K562 (cell line): Measurements from ENCODE around the gene AFAP1. TPM values are rescaled to one million over a fixed set of nuclear protein-coding genes. Genes with fewer than 3 reads are reported as not detected.
A peak's percentile ranks its signal among the peaks of the same experiment; 100 is the strongest.

Source experiments
- ATAC-seq: fragments of 200-7000 bp; cut with Tn5 transposase; 3 replicates; pipeline ENCODE4 v1.9.1; 2020; ENCODE audit warnings: moderate library complexity
- BruUV-seq: library from RNA; stranded (reverse); fragments of 400-500 nt; replicated peaks from 2 replicates; lab custom pipeline; 2021; lab: Mats Ljungman, UMichigan
- CTCF ChIA-PET: fragments of 300-600 bp; formaldehyde crosslinking; extraction: SDS; loops from one replicate; lab custom pipeline; 2021; ENCODE audit warnings: low intra/inter-chr PET ratio; lab: Yijun Ruan, JAX
- POLR2A ChIA-PET: fragments of 300-600, 350-650 bp; sonication (Branson Sonifier 250); formaldehyde crosslinking; extraction: SDS; loops from one replicate; lab custom pipeline; 2021; ENCODE audit warnings: antibody characterized with exemption, inconsistent platforms; lab: Yijun Ruan, JAX
- DNase-seq, 4 experiments: peaks; one replicate each; pipeline versions ENCODE4 v3.0.0 to v3.0.0-alpha.2; 2011 to 2018; ENCODE audit warnings: low spot score in 3 of 4, mixed read lengths in 3 of 4; ENCODE audit errors: extremely low read depth in 1 of 4
- FAIRE-seq: peaks from 2 replicates; lab custom pipeline; 2011; peaks lifted over from hg19 to GRCh38; lab: Jason Lieb, UNC
- H2AFZ ChIP-seq: 2 replicates; pipeline ENCODE4 v1.6.0; 2011; ENCODE audit warnings: low read depth, low read length, control low read depth, inconsistent platforms
- H3K27ac ChIP-seq: fragments of 200-600 bp; 3 replicates; pipeline ENCODE4 v1.8.0; 2011; ENCODE audit warnings: low read depth, mild to moderate bottlenecking, control low read depth, inconsistent platforms, low read length, moderate library complexity, mixed read lengths; ENCODE audit errors: extremely low read depth
- H3K27me3 ChIP-seq, 2 experiments: fragments of 300-600 bp in 1 of 2; 2 replicates in 1 of 2; 3 replicates in 1 of 2; pipeline versions ENCODE4 v1.6.0 to v1.8.0; 2011; ENCODE audit warnings: inconsistent platforms in 2 of 2, low read length in 2 of 2, mild to moderate bottlenecking in 1 of 2, mixed read lengths in 1 of 2, moderate library complexity in 1 of 2; ENCODE audit not compliant: control insufficient read depth in 2 of 2, insufficient read depth in 2 of 2
- H3K36me3 ChIP-seq: fragments of 300-600 bp; 3 replicates; pipeline ENCODE4 v1.8.0; 2011; ENCODE audit warnings: mild to moderate bottlenecking, low read length, inconsistent platforms; ENCODE audit not compliant: control insufficient read depth, insufficient read depth
- H3K4me1 ChIP-seq, 2 experiments: fragments of 200-600 bp in 1 of 2; replicated peaks in 1 of 2; 2 replicates in 1 of 2; 3 replicates in 1 of 2; pipeline versions ENCODE4 v1.5.1 to v1.8.0; 2011; ENCODE audit warnings: inconsistent platforms in 2 of 2, low read length in 2 of 2, mild to moderate bottlenecking in 1 of 2, mixed read lengths in 1 of 2, moderate library complexity in 1 of 2; ENCODE audit not compliant: control insufficient read depth in 2 of 2, insufficient read depth in 2 of 2
- H3K4me2 ChIP-seq: 2 replicates; pipeline ENCODE4 v1.6.1; 2011; ENCODE audit warnings: low read length, control low read depth, inconsistent platforms, mixed read lengths; ENCODE audit not compliant: insufficient read depth
- H3K4me3 ChIP-seq: fragments of 200-600 bp; sonication (generic), shearing (Covaris generic); 2 replicates; pipeline ENCODE4 v1.5.1; 2016; ENCODE audit warnings: control low read depth, inconsistent platforms
- H3K79me2 ChIP-seq: fragments of 200-600 bp; 3 replicates; pipeline ENCODE4 v1.8.0; 2011; ENCODE audit warnings: low read length, inconsistent platforms; ENCODE audit not compliant: control insufficient read depth, insufficient read depth
- H3K9ac ChIP-seq, 2 experiments: 2 replicates each; pipeline versions ENCODE4 v1.6.0 to v1.6.1; 2011; ENCODE audit warnings: low read depth in 2 of 2, low read length in 2 of 2, control low read depth in 1 of 2, inconsistent platforms in 1 of 2, mild to moderate bottlenecking in 1 of 2, mixed read lengths in 1 of 2; ENCODE audit not compliant: insufficient read depth in 1 of 2
- H3K9me1 ChIP-seq: one replicate; pipeline ENCODE4 v1.6.0; 2011; ENCODE audit warnings: inconsistent platforms, mild to moderate bottlenecking, low read length, moderate library complexity; ENCODE audit not compliant: control insufficient read depth, insufficient read depth
- H3K9me3 ChIP-seq: replicated peaks from 2 replicates; pipeline ENCODE4 v1.5.1; 2011; ENCODE audit warnings: low read depth, low read length, inconsistent platforms; ENCODE audit not compliant: control insufficient read depth, insufficient read depth
- H4K20me1 ChIP-seq: replicated peaks from 2 replicates; pipeline ENCODE4 v1.6.1; 2011; ENCODE audit warnings: low read length, inconsistent platforms, mixed read lengths; ENCODE audit not compliant: control insufficient read depth, insufficient read depth
- BRD9 ChIP-seq: fragments of 450-650 bp; IDR thresholded peaks from 2 replicates; pipeline ENCODE4 v1.6.1; 2018; ENCODE audit warnings: low read depth; ENCODE audit not compliant: partially characterized antibody
- CHAMP1 ChIP-seq: fragments of 450-650 bp; IDR thresholded peaks from 2 replicates; pipeline ENCODE4 v1.6.1; 2016; ENCODE audit warnings: mild to moderate bottlenecking
- FOS ChIP-seq: IDR thresholded peaks from 3 replicates; pipeline ENCODE4 v1.6.1; 2011; ENCODE audit not compliant: insufficient read length; ENCODE audit errors: extremely low read depth
- FOSL1 ChIP-seq: fragments of 200-800 bp; sonication (Bioruptor generic); conservative IDR thresholded peaks from 2 replicates; pipeline ENCODE4 v1.6.1; 2016; ENCODE audit warnings: missing genetic modification characterization, missing compliant biosample characterization
- GTF2E2 ChIP-seq: fragments of 200-800 bp; sonication (Bioruptor generic); IDR thresholded peaks from 2 replicates; pipeline ENCODE4 v1.6.1; 2016; ENCODE audit warnings: missing genetic modification characterization, missing compliant biosample characterization
- JUND ChIP-seq, 2 experiments: IDR thresholded peaks; 2 replicates in 1 of 2; 3 replicates in 1 of 2; pipeline ENCODE4 v1.6.1; 2011; ENCODE audit warnings: borderline replicate concordance in 2 of 2, low read depth in 2 of 2, low read length in 2 of 2, improper control_type of control experiment in 1 of 2, missing biosample characterization in 1 of 2, missing genetic modification characterization in 1 of 2, missing genetic modification reagents in 1 of 2
- NCOR1 ChIP-seq: fragments of 450-650 bp; IDR thresholded peaks from 2 replicates; pipeline ENCODE4 v1.6.1; 2016; ENCODE audit warnings: mild to moderate bottlenecking, moderate library complexity
- POLR2G ChIP-seq: fragments of 200-400 bp; formaldehyde crosslinking; IDR thresholded peaks from 2 replicates; pipeline ENCODE4 v1.6.1; 2017; ENCODE audit warnings: low read depth, mild to moderate bottlenecking, antibody characterized with exemption, low read length, moderate library complexity
- TBL1XR1 ChIP-seq, 2 experiments: IDR thresholded peaks; 2 replicates each; pipeline ENCODE4 v1.6.1; 2012; ENCODE audit warnings: improper control_type of control experiment in 2 of 2, low read length in 2 of 2, mild to moderate bottlenecking in 1 of 2
- ZBTB7A ChIP-seq: IDR thresholded peaks from 2 replicates; pipeline ENCODE4 v1.6.1; 2011; ENCODE audit warnings: low read depth, mild to moderate bottlenecking, low read length, moderate library complexity, borderline replicate concordance; ENCODE audit not compliant: control insufficient read depth
- ZNF197 ChIP-seq: fragments of 200-800 bp; sonication (Bioruptor generic); IDR thresholded peaks from 2 replicates; pipeline ENCODE4 v1.6.1; 2016; ENCODE audit warnings: low read depth, missing genetic modification characterization, missing compliant biosample characterization
- ZNF609 ChIP-seq: sonication (generic); formaldehyde crosslinking; IDR thresholded peaks from 2 replicates; pipeline ENCODE4 v1.8.1; 2023; ENCODE audit warnings: missing genetic modification reagents, mild to moderate bottlenecking, borderline replicate concordance
- ZNF696 ChIP-seq: fragments of 250-450 bp; sonication (Bioruptor Pico); conservative IDR thresholded peaks from 2 replicates; pipeline ENCODE4 v1.4.0; 2020; ENCODE audit warnings: mild to moderate bottlenecking, moderate library complexity
- WGBS: fragments of 100-300 bp; shearing (Covaris generic); methylation state at CpG from one replicate; pipeline ENCODE4 v1.1.6; 2016; ENCODE audit warnings: low coverage, mixed read lengths; ENCODE audit not compliant: insufficient coverage; ENCODE audit errors: missing lambda C conversion rate; 5-methylcytosine and 5-hydroxymethylcytosine counted together
- in situ Hi-C: fragments of 300-500 bp; cut with MboI; formaldehyde crosslinking; loops from 4 replicates; pipeline ENCODE4 v1.15.0; 2018; ENCODE audit warnings: inconsistent platforms, mixed read lengths
- intact Hi-C: fragments of 100-400 bp; cut with micrococcal nuclease; formaldehyde crosslinking; loops from 2 replicates; pipeline ENCODE4 v1.14.2; 2022
- polyA plus RNA-seq, 8 experiments: library from polyadenylated mRNA; depleted of rRNA in 4 of 8; stranded (reverse) in 5 of 8; unstranded in 3 of 8; fragments of >200 nt; fragmentation: Nextera tagmentation in 2 of 8; fragmentation: Illumina TruSeq in 1 of 8; extraction: Ambion mirVana in 2 of 8; extraction: Trizol in 1 of 8; gene quantifications; 2 replicates each; pipeline versions ENCODE4 v1.2.1 to v1.2.3, GENCODE V29; 2011 to 2014; ENCODE audit warnings: inconsistent platforms in 1 of 8, missing spikeins in 1 of 8
- total RNA-seq, 7 experiments: library from RNA; depleted of rRNA in 6 of 7; stranded (reverse); fragments of >200 nt in 6 of 7; fragmentation: Illumina TruSeq in 2 of 7; extraction: Trizol in 2 of 7; gene quantifications; 2 replicates each; pipeline versions ENCODE4 v1.2.1 to v1.2.3, GENCODE V29; 2011 to 2021; ENCODE audit warnings: low replicate concordance in 1 of 7

AFAP1 gene
- total and polyA plus RNA-seq, 9 of the 15 experiments (the other 6 are each of a cell fraction or from before 2014, with no cell fraction given) = 0.07 to 0.42 (median 0.12) TPM; not detected in 1

GRCh38 chr4:7831330-7831729, 108.3 kb downstream of the AFAP1 start (continued):
- TF ChIP-seq BRD9 = no peak
- TF ChIP-seq TBL1XR1 (IDR thresholded peaks at IDR 0.05; ENCODE audit: low read length in 2 of 2) = 0 out of 4 replicates have a peak, but pooled peaks of 1 of the 2 experiments have one; percentile 44
- TF ChIP-seq JUND (IDR thresholded peaks at IDR 0.05; ENCODE audit: borderline replicate concordance, low read depth, low read length) = peak; percentile 53; the same call in 1 of the 2 replicates
- peak; percentile 70; the same call in 2 of the 3 replicates for TF ChIP-seq JUND (tag; IDR thresholded peaks at IDR 0.05; ENCODE audit: borderline replicate concordance, low read depth, low read length)
- no peak; the same call in 1 of the 2 replicates for TF ChIP-seq NCOR1
- TF ChIP-seq FOS = no peak
- peak; percentile 50 for TF ChIP-seq FOSL1

GRCh38 chr4:7830747-7831146, 108.9 kb downstream of the AFAP1 start:
- Histone ChIP-seq H2AFZ (no peak overlapping the region), H3K9ac (no peak overlapping the region), H3K4me1 (peaks cover 0 to 21% of the 10 kb centered on the region in 2 experiments; a peak in 3 of 5 replicates), H3K4me3 (no peak overlapping the region), H3K27ac (no peak overlapping the region), H3K9me1 (no peaks in the 10 kb centered on the region), H3K36me3 (no peaks in the 10 kb centered on the region), H3K27me3 (peaks cover 3 to 24% of the 10 kb centered on the region in 2 experiments; a peak in 3 of 5 replicates), H4K20me1 (no peaks in the 10 kb centered on the region), H3K9me3 (no peaks in the 10 kb centered on the region), H3K79me2 (no peaks in the 10 kb centered on the region), H3K4me2 (no peak overlapping the region)
- BruUV-seq = no TSS peak
- 0% methylated on average over 2 of the region's 2 CpGs for WGBS
- FAIRE-seq (no peak), DNase-seq (no peak), ATAC-seq (no peak)
- in situ Hi-C loops (no loop called here), intact Hi-C loops (no loop called here)
- ChIA-PET POLR2A (interaction anchor here (1.3 kb wide), 1 partner anchor 10 kb away, joined by 5 read pairs; no protein-coding TSS in a partner anchor), CTCF (no interaction called here)
- no peak for TF ChIP-seq CHAMP1
- no peak for TF ChIP-seq ZNF696 (CRISPR knock-in tag)
- 0 out of 2 replicates have a peak, but pooled peaks have one; percentile 53 for TF ChIP-seq GTF2E2 (tag)
- TF ChIP-seq ZNF197 (CRISPR knock-in tag) = no peak
- TF ChIP-seq ZBTB7A = no peak
- no peak for TF ChIP-seq ZNF609
- no peak for TF ChIP-seq POLR2G
